Panc1 (cell line): ENCODE data around the gene GBE1. TPM values are rescaled to one million over a fixed set of nuclear protein-coding genes. Genes with fewer than 3 reads are reported as not detected.

Experiments
- ATAC-seq: fragments of 200-7000 bp; cut with Tn5 transposase; 2 replicates; pipeline ENCODE4 v1.9.1; 2020; ENCODE audit warnings: mild to moderate bottlenecking, moderate library complexity
- BruUV-seq: library from RNA; stranded (reverse); fragments of 400-500 nt; replicated peaks from 2 replicates; lab custom pipeline; 2021; lab: Mats Ljungman, UMichigan
- CTCF ChIA-PET: fragments of 300-600 bp; sonication (Branson Sonifier 250); formaldehyde crosslinking; loops from one replicate; lab custom pipeline; 2022; ENCODE audit warnings: antibody characterized with exemption; lab: Charles Lee
- POLR2A ChIA-PET: fragments of 300-600 bp; sonication (Branson Sonifier 250); formaldehyde crosslinking; loops from one replicate; lab custom pipeline; 2022; ENCODE audit warnings: antibody characterized with exemption; lab: Charles Lee
- DNase-seq: peaks from one replicate; pipeline ENCODE4 v3.0.0-alpha.2; 2010; ENCODE audit warnings: low read depth, low spot score
- H3K27ac ChIP-seq: 2 replicates; pipeline ENCODE4 v1.5.1; 2011; ENCODE audit warnings: mild to moderate bottlenecking, low read length, inconsistent platforms
- H3K27me3 ChIP-seq: fragments of 200-500 bp; sonication (Bioruptor generic); 2 replicates; pipeline ENCODE4 v1.6.0; 2014; ENCODE audit warnings: low read length, inconsistent platforms; ENCODE audit not compliant: control insufficient read depth, insufficient read depth
- H3K36me3 ChIP-seq: fragments of 200-500 bp; sonication (Bioruptor generic); 2 replicates; pipeline ENCODE4 v1.5.1; 2014; ENCODE audit warnings: inconsistent platforms, mild to moderate bottlenecking, low read length, moderate library complexity; ENCODE audit not compliant: control insufficient read depth, insufficient read depth
- H3K4me1 ChIP-seq: 2 replicates; pipeline ENCODE4 v1.5.1; 2011; ENCODE audit warnings: inconsistent platforms, mild to moderate bottlenecking, low read length, moderate library complexity; ENCODE audit not compliant: control insufficient read depth, insufficient read depth
- H3K4me3 ChIP-seq, 2 experiments: 2 replicates each; pipeline ENCODE4 v1.5.1; 2011 to 2012; ENCODE audit warnings: low read depth in 2 of 2, low read length in 2 of 2, mild to moderate bottlenecking in 2 of 2, inconsistent platforms in 1 of 2, moderate library complexity in 1 of 2
- H3K9me3 ChIP-seq: fragments of 200-500 bp; sonication (Bioruptor generic); 2 replicates; pipeline ENCODE4 v1.5.1; 2014; ENCODE audit warnings: low read depth, mild to moderate bottlenecking, inconsistent platforms, low read length, moderate library complexity; ENCODE audit not compliant: control insufficient read depth, insufficient read depth
- POLR2AphosphoS5 ChIP-seq: IDR thresholded peaks from 2 replicates; pipeline ENCODE4 v1.6.1; 2012; ENCODE audit warnings: mild to moderate bottlenecking, low read depth, low read length, moderate library complexity
- SIN3A ChIP-seq: IDR thresholded peaks from 2 replicates; pipeline ENCODE4 v1.6.1; 2012; ENCODE audit warnings: low read depth, mild to moderate bottlenecking, low read length, moderate library complexity, borderline replicate concordance; ENCODE audit not compliant: insufficient read depth
- TCF7L2 ChIP-seq: IDR thresholded peaks from 2 replicates; pipeline ENCODE4 v1.6.1; 2011; ENCODE audit warnings: mild to moderate bottlenecking, low read depth, low read length, inconsistent platforms
- in situ Hi-C: cut with HindIII; loops from 2 replicates; pipeline ENCODE4 v1.10.0; 2016; ENCODE audit warnings: low sequenced_read_pairs, low pct_unique_long_range_greater_than_20kb
- intact Hi-C: fragments of 100-400 bp; cut with micrococcal nuclease; formaldehyde crosslinking; loops from one replicate; pipeline ENCODE4 v1.10.0; 2022; ENCODE audit not compliant: unreplicated experiment
- total RNA-seq: library from RNA; stranded (reverse); gene quantifications from one replicate; pipeline ENCODE4 v1.2.1, GENCODE V29; 2021; ENCODE audit not compliant: unreplicated experiment
- TF ChIP-seq, protein P1 (sequence below): fragments of 450-650 bp; IDR thresholded peaks from 2 replicates; pipeline ENCODE4 v1.5.1; 2017; ENCODE audit warnings: mild to moderate bottlenecking
- TF ChIP-seq, protein P2 (sequence below), 2 experiments: IDR thresholded peaks; 2 replicates each; pipeline ENCODE4 v1.6.1; 2011 to 2012; ENCODE audit warnings: low read depth in 2 of 2, control low read depth in 1 of 2, low read length in 1 of 2, mild to moderate bottlenecking in 1 of 2, moderate library complexity in 1 of 2; ENCODE audit not compliant: insufficient read depth in 1 of 2

GBE1 gene
- total RNA-seq, 1 experiment from 2014 or later, result 30.4 TPM

DNA sequence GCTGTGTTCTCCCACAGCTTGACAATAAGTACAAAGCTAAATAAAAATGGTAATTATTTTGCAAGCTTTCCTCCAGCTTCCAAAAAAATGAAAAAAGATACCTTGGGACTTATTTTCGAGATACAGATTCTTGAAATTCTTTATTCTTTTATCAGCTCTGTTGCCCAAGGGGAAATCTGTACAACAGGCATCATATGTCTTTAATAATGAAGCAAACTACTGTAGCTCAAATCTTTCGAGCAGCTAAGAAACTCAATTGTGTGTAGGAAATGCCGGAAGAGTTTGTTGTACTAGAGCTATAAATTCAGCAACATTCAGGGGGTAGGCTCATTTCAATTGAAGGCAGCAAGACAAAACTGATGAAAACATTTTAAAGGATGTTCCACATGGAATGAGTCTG is 297.7 kb downstream of the GBE1 start:
- H3K27ac ChIP-seq, result no peak overlapping the region
- intact Hi-C loops, result no loop called here
- no peaks in the 10 kb centered on the region for H3K9me3 ChIP-seq
- no peaks in the 10 kb centered on the region for H3K4me1 ChIP-seq
- ChIA-PET CTCF (no interaction called here), POLR2A (no interaction called here)
- no peak overlapping the region for H3K4me3 ChIP-seq
- no peak for TF ChIP-seq TCF7L2
- TF ChIP-seq, protein P1, sequence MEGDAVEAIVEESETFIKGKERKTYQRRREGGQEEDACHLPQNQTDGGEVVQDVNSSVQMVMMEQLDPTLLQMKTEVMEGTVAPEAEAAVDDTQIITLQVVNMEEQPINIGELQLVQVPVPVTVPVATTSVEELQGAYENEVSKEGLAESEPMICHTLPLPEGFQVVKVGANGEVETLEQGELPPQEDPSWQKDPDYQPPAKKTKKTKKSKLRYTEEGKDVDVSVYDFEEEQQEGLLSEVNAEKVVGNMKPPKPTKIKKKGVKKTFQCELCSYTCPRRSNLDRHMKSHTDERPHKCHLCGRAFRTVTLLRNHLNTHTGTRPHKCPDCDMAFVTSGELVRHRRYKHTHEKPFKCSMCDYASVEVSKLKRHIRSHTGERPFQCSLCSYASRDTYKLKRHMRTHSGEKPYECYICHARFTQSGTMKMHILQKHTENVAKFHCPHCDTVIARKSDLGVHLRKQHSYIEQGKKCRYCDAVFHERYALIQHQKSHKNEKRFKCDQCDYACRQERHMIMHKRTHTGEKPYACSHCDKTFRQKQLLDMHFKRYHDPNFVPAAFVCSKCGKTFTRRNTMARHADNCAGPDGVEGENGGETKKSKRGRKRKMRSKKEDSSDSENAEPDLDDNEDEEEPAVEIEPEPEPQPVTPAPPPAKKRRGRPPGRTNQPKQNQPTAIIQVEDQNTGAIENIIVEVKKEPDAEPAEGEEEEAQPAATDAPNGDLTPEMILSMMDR, result no peak
- no peak for TF ChIP-seq SIN3A
- TF ChIP-seq POLR2AphosphoS5, result no peak
- TF ChIP-seq, protein P2, sequence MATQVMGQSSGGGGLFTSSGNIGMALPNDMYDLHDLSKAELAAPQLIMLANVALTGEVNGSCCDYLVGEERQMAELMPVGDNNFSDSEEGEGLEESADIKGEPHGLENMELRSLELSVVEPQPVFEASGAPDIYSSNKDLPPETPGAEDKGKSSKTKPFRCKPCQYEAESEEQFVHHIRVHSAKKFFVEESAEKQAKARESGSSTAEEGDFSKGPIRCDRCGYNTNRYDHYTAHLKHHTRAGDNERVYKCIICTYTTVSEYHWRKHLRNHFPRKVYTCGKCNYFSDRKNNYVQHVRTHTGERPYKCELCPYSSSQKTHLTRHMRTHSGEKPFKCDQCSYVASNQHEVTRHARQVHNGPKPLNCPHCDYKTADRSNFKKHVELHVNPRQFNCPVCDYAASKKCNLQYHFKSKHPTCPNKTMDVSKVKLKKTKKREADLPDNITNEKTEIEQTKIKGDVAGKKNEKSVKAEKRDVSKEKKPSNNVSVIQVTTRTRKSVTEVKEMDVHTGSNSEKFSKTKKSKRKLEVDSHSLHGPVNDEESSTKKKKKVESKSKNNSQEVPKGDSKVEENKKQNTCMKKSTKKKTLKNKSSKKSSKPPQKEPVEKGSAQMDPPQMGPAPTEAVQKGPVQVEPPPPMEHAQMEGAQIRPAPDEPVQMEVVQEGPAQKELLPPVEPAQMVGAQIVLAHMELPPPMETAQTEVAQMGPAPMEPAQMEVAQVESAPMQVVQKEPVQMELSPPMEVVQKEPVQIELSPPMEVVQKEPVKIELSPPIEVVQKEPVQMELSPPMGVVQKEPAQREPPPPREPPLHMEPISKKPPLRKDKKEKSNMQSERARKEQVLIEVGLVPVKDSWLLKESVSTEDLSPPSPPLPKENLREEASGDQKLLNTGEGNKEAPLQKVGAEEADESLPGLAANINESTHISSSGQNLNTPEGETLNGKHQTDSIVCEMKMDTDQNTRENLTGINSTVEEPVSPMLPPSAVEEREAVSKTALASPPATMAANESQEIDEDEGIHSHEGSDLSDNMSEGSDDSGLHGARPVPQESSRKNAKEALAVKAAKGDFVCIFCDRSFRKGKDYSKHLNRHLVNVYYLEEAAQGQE (IDR thresholded peaks at IDR 0.05; ENCODE audit: insufficient read depth in 1 of 2, low read depth in 2 of 2, low read length in 1 of 2), result no peak
- ATAC-seq (no peak), DNase-seq (no peak)
- H3K27me3 ChIP-seq, result no peaks in the 10 kb centered on the region
- H3K36me3 ChIP-seq, result no peaks in the 10 kb centered on the region
- in situ Hi-C loops, result no loop called here
- no TSS peak for BruUV-seq

DNA sequence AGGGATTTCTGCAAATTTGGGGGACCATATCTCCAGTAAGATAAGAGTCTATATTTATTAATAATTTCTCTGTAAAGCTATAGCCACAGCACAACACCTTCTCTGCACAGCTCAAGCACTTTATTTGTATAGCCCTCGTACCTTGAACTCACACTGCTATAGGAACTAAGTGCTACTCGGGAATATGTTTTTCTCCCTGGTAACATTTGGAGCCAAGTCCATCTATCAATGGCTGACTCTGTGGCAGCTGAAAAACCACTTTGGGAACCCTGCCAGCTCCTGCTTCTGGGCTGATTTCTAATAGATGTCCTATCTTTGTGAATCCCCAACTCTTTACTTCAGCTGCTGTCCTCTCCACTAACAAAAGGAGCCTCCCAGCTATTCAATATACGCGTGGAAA is 298.5 kb downstream of the GBE1 start:
- Histone ChIP-seq H3K9me3 (no peaks in the 10 kb centered on the region), H3K36me3 (no peaks in the 10 kb centered on the region), H3K4me1 (no peaks in the 10 kb centered on the region), H3K27me3 (no peaks in the 10 kb centered on the region), H3K4me3 (no peak overlapping the region), H3K27ac (no peak overlapping the region)
- BruUV-seq, result no TSS peak
- DNase-seq (no peak), ATAC-seq (no peak)
- ChIA-PET POLR2A (no interaction called here), CTCF (no interaction called here)
- TF ChIP-seq TCF7L2, result no peak
- TF ChIP-seq, protein P2 (IDR thresholded peaks at IDR 0.05; ENCODE audit: insufficient read depth in 1 of 2, low read depth in 2 of 2, low read length in 1 of 2), result no peak
- TF ChIP-seq, protein P1, result no peak
- no peak for TF ChIP-seq SIN3A
- no peak for TF ChIP-seq POLR2AphosphoS5
- in situ Hi-C loops (no loop called here), intact Hi-C loops (no loop called here)
